CD4-positive, alpha-beta T cell (primary cell): Measurements from ENCODE around the gene GDF2. TPM values are rescaled to one million over a fixed set of nuclear protein-coding genes. Genes with fewer than 3 reads are reported as not detected.
A peak's percentile ranks its signal among the peaks of the same experiment; 100 is the strongest.

Experiments
- ATAC-seq: fragments of 200-7000 bp; cut with Tn5 transposase; one replicate; pipeline ENCODE4 v1.10.0; 2022; ENCODE audit warnings: mild to moderate bottlenecking; ENCODE audit not compliant: poor library complexity
- CTCF ChIA-PET: fragments of 350-600 bp; sonication (Branson Sonifier 250); formaldehyde crosslinking; loops from one replicate; lab custom pipeline; 2021; ENCODE audit warnings: antibody characterized with exemption, inconsistent platforms; lab: Charles Lee
- POLR2A ChIA-PET: fragments of 350-600 bp; sonication (Branson Sonifier 250); formaldehyde crosslinking; loops from one replicate; lab custom pipeline; 2021; ENCODE audit warnings: antibody characterized with exemption, inconsistent platforms; lab: Charles Lee
- DNase-seq, 14 experiments: peaks; one replicate each; pipeline ENCODE4 v3.0.0-alpha.2; 2013 to 2020; ENCODE audit warnings: mixed read lengths in 2 of 14
- H3K27ac ChIP-seq, 2 donors: one replicate each; pipeline versions ENCODE4 v1.5.1 to v1.7.0; 2013; ENCODE audit warnings: low read length in 2 of 2, low read depth in 1 of 2, mild to moderate bottlenecking in 1 of 2
- H3K27me3 ChIP-seq, 2 experiments: 1 replicate in 1 of 2; 2 replicates in 1 of 2; pipeline versions ENCODE4 v1.6.1 to v1.7.0; 2013; ENCODE audit warnings: low read length in 2 of 2, control low read depth in 1 of 2, mild to moderate bottlenecking in 1 of 2, moderate library complexity in 1 of 2; ENCODE audit not compliant: insufficient read depth in 2 of 2, control insufficient read depth in 1 of 2
- H3K36me3 ChIP-seq: one replicate; pipeline ENCODE4 v1.6.1; 2013; ENCODE audit warnings: low read length, control low read depth; ENCODE audit not compliant: insufficient read depth
- H3K4me1 ChIP-seq: one replicate; pipeline ENCODE4 v1.6.1; 2013; ENCODE audit warnings: low read length, control low read depth; ENCODE audit not compliant: insufficient read depth
- H3K4me3 ChIP-seq: one replicate; pipeline ENCODE4 v1.5.1; 2013; ENCODE audit warnings: mild to moderate bottlenecking, low read length, moderate library complexity
- H3K9me3 ChIP-seq, 2 experiments: 1 replicate in 1 of 2; 2 replicates in 1 of 2; pipeline versions ENCODE4 v1.6.1 to v1.7.0; 2013; ENCODE audit warnings: low read length in 2 of 2, mild to moderate bottlenecking in 2 of 2, control low read depth in 1 of 2, moderate library complexity in 1 of 2; ENCODE audit not compliant: control insufficient read depth in 1 of 2, insufficient read depth in 1 of 2
- H3K27ac Mint-ChIP-seq: one replicate; pipeline ENCODE4 v1.8.0; 2020; ENCODE audit warnings: mixed read lengths
- H3K27me3 Mint-ChIP-seq: one replicate; pipeline ENCODE4 v1.8.0; 2021; ENCODE audit warnings: mixed read lengths
- H3K36me3 Mint-ChIP-seq: one replicate; pipeline ENCODE4 v1.8.0; 2021; ENCODE audit warnings: low read depth, mixed read lengths
- H3K4me1 Mint-ChIP-seq: one replicate; pipeline ENCODE4 v1.8.0; 2021; ENCODE audit warnings: low read depth, mixed read lengths
- H3K4me3 Mint-ChIP-seq: one replicate; pipeline ENCODE4 v1.8.0; 2020; ENCODE audit warnings: mild to moderate bottlenecking, mixed read lengths
- H3K9me3 Mint-ChIP-seq: one replicate; pipeline ENCODE4 v1.8.0; 2020; ENCODE audit warnings: mixed read lengths
- CTCF ChIP-seq: fragments of 200-600 bp; IDR thresholded peaks from one replicate; pipeline ENCODE4 v1.8.0; 2022; ENCODE audit warnings: antibody characterized with exemption, mild to moderate bottlenecking
- intact Hi-C, 2 experiments: fragments of 100-400 bp; cut with DNase I in 1 of 2; cut with micrococcal nuclease in 1 of 2; formaldehyde crosslinking; loops; one replicate each; pipeline versions ENCODE4 v1.15.1 to v1.9.0; 2023 to 2025; cut with DNase I, micrococcal nuclease
- total RNA-seq, 174 experiments: library from RNA in 2 of 174; stranded (reverse) in 2 of 174; gene quantifications; one replicate each; pipeline ENCODE4 v1.2.3 and lab custom pipeline; 2021 to 2026

The GDF2 gene
- total RNA-seq, 2 experiments from 2014 or later: not detected

GRCh38 chr10:47349516-47349915 is 27.3 kb downstream of the GDF2 start:
- Mint-ChIP-seq H3K27me3 (no peaks in the 10 kb centered on the region), H3K4me3 (no peak overlapping the region), H3K36me3 (no peaks in the 10 kb centered on the region), H3K9me3 (no peaks in the 10 kb centered on the region), H3K27ac (no peak overlapping the region), H3K4me1 (no peaks in the 10 kb centered on the region)
- no peak overlapping the region for H3K27ac ChIP-seq
- no peaks in the 10 kb centered on the region for H3K36me3 ChIP-seq
- POLR2A ChIA-PET: no interaction called here
- intact Hi-C loops: no loop called here
- ATAC-seq: no peak
- CTCF ChIA-PET: no interaction called here
- peak in 1 of 14 experiments; percentile 23 for DNase-seq
- no peaks in the 10 kb centered on the region for H3K4me1 ChIP-seq
- no peak overlapping the region for H3K4me3 ChIP-seq
- H3K27me3 ChIP-seq: no peaks in the 10 kb centered on the region
- no peaks in the 10 kb centered on the region for H3K9me3 ChIP-seq
- TF ChIP-seq CTCF: no peak

- no peaks in the 10 kb centered on the region for H3K36me3 ChIP-seq
- Mint-ChIP-seq H3K4me3 (no peak overlapping the region), H3K36me3 (no peaks in the 10 kb centered on the region), H3K9me3 (no peaks in the 10 kb centered on the region), H3K27me3 (no peaks in the 10 kb centered on the region), H3K4me1 (no peaks in the 10 kb centered on the region), H3K27ac (no peak overlapping the region)
- ATAC-seq (no peak), DNase-seq (peak in 1 of 14 experiments; percentile 28)
- no peaks in the 10 kb centered on the region for H3K27me3 ChIP-seq
- no peaks in the 10 kb centered on the region for H3K4me1 ChIP-seq
- H3K9me3 ChIP-seq: no peaks in the 10 kb centered on the region
- ChIA-PET POLR2A (no interaction called here), CTCF (no interaction called here)
- no peak overlapping the region for H3K4me3 ChIP-seq
- H3K27ac ChIP-seq: no peak overlapping the region
- intact Hi-C loops: no loop called here
- no peak for TF ChIP-seq CTCF
These were observed 27.7 kb downstream of the GDF2 start for GRCh38 chr10:47349941-47350371.

GRCh38 chr10:47350671-47351640 is 28.7 kb downstream of the GDF2 start:
- Mint-ChIP-seq H3K4me1 (no peaks in the 10 kb centered on the region), H3K4me3 (no peak overlapping the region), H3K9me3 (no peaks in the 10 kb centered on the region), H3K27me3 (no peaks in the 10 kb centered on the region), H3K36me3 (no peaks in the 10 kb centered on the region), H3K27ac (no peak overlapping the region)
- TF ChIP-seq CTCF: no peak
- H3K9me3 ChIP-seq: no peaks in the 10 kb centered on the region
- H3K4me1 ChIP-seq: no peaks in the 10 kb centered on the region
- ChIA-PET POLR2A (no interaction called here), CTCF (no interaction called here)
- H3K27me3 ChIP-seq: no peaks in the 10 kb centered on the region
- intact Hi-C loops: no loop called here
- no peak overlapping the region for H3K27ac ChIP-seq
- H3K4me3 ChIP-seq: no peak overlapping the region
- no peaks in the 10 kb centered on the region for H3K36me3 ChIP-seq
- DNase-seq (peak in 1 of 14 experiments; percentile 27), ATAC-seq (no peak)
